Cardiac fibroblast (primary cell): ENCODE measurements around the gene BMX.

Experiments used
- DNase-seq, 2 donors: peaks; one replicate each; pipeline versions ENCODE4 v3.0.0 to v3.0.0-alpha.2; 2010; ENCODE audit warnings: low read depth in 2 of 2
- H3K4me3 ChIP-seq, 2 donors: replicated peaks in 1 of 2; 1 replicate in 1 of 2; 2 replicates in 1 of 2; pipeline ENCODE4 v1.5.1; 2011; ENCODE audit warnings: low read depth in 2 of 2, low read length in 2 of 2, mild to moderate bottlenecking in 2 of 2, moderate library complexity in 1 of 2
- CTCF ChIP-seq: IDR thresholded peaks from one replicate; pipeline ENCODE4 v1.5.1; 2011; ENCODE audit warnings: low read depth, mild to moderate bottlenecking, low read length, inconsistent platforms

The BMX gene

GRCh38 chrX:15599461-15599860 is 98.9 kb downstream of the BMX start:
- no peak for DNase-seq
- TF ChIP-seq CTCF = no peak
- no peak overlapping the region for H3K4me3 ChIP-seq

- DNase-seq = no peak
- H3K4me3 ChIP-seq = no peak overlapping the region
- TF ChIP-seq CTCF = no peak
Observed at GRCh38 chrX:15600049-15600448, 99.4 kb downstream of the BMX start.

- H3K4me3 ChIP-seq = no peak within 1 kb of the TSS
- no peak for DNase-seq
- TF ChIP-seq CTCF = no peak
Observed at GRCh38 chrX:15600745-15601144, 100.1 kb downstream of the BMX start, which contains the start of gene ACE2. ACE2 (minus strand) TSS chrX:15600960; CDS start chrX:15600911, 49 bp downstream.

- TF ChIP-seq CTCF = no peak
- no peak for DNase-seq
- H3K4me3 ChIP-seq = no peak overlapping the region
Observed at GRCh38 chrX:15601932-15602331, 101.3 kb downstream of the BMX start.

GRCh38 chrX:15602761-15603160 is 102.2 kb downstream of the BMX start:
- DNase-seq = no peak
- TF ChIP-seq CTCF = no peak
- H3K4me3 ChIP-seq = no peak overlapping the region

GRCh38 chrX:15605226-15605625 is 104.6 kb downstream of the BMX start:
- no peak for TF ChIP-seq CTCF
- DNase-seq = no peak
- H3K4me3 ChIP-seq = no peak overlapping the region
